OCI-LY3 (cell line): ENCODE data around the gene ERGIC1.

Source experiments
- H2AFZ ChIP-seq: fragments of 200-600, 300-600 bp; shearing (Covaris generic); 2 replicates; pipeline ENCODE4 v1.6.0; 2014; ENCODE audit warnings: antibody characterized with exemption, low read depth, low read length
- H3K27ac ChIP-seq: fragments of 200-600, 300-600 bp; sonication (generic); 2 replicates; pipeline ENCODE4 v1.5.1; 2014; ENCODE audit warnings: mild to moderate bottlenecking, low read length, moderate library complexity, mixed read lengths
- H3K27me3 ChIP-seq: fragments of 200-600, 300-600 bp; sonication (generic); 2 replicates; pipeline ENCODE4 v1.6.1; 2014; ENCODE audit warnings: low read depth, low read length, mixed read lengths
- H3K36me3 ChIP-seq: fragments of 200-600, 300-600 bp; sonication (generic); replicated peaks from 2 replicates; pipeline ENCODE3; 2014; ENCODE audit warnings: low read depth, low read length, mixed read lengths
- H3K4me1 ChIP-seq: fragments of 300-600, 200-600 bp; sonication (generic); 2 replicates; pipeline ENCODE4 v1.6.1; 2014; ENCODE audit warnings: low read length, mixed read lengths
- H3K4me2 ChIP-seq: fragments of 200-600, 300-600 bp; sonication (generic); 2 replicates; pipeline ENCODE4 v1.6.1; 2014; ENCODE audit warnings: low read length, mixed read lengths
- H3K4me3 ChIP-seq: fragments of 300-600, 200-600 bp; sonication (generic); 2 replicates; pipeline ENCODE4 v1.5.1; 2014; ENCODE audit warnings: antibody characterized with exemption, mild to moderate bottlenecking, low read length, moderate library complexity
- H3K79me2 ChIP-seq: fragments of 300-600, 200-600 bp; shearing (Covaris generic); 2 replicates; pipeline ENCODE4 v1.6.1; 2014; ENCODE audit warnings: mild to moderate bottlenecking, low read length, mixed read lengths
- H3K9ac ChIP-seq: fragments of 300-600, 200-600 bp; shearing (Covaris generic); 2 replicates; pipeline ENCODE4 v1.6.0; 2014; ENCODE audit warnings: mild to moderate bottlenecking, low read length, moderate library complexity
- H3K9me3 ChIP-seq: fragments of 200-600, 300-600 bp; shearing (Covaris generic); 2 replicates; pipeline ENCODE4 v1.6.1; 2014; ENCODE audit warnings: low read length, mixed read lengths; ENCODE audit not compliant: insufficient read depth
- H4K20me1 ChIP-seq: fragments of 200-600, 300-600 bp; sonication (generic); 2 replicates; pipeline ENCODE4 v1.6.1; 2016; ENCODE audit warnings: low read length, mixed read lengths; ENCODE audit not compliant: insufficient read depth
- CTCF ChIP-seq: fragments of 200-600, 300-600 bp; sonication (generic); IDR thresholded peaks from 2 replicates; pipeline ENCODE4 v1.5.1; 2014; ENCODE audit warnings: antibody characterized with exemption, low read length, low read depth
- EZH2phosphoT487 ChIP-seq: fragments of 200-600 bp; shearing (Covaris generic); IDR thresholded peaks from 2 replicates; pipeline ENCODE4 v1.6.1; 2018; ENCODE audit warnings: antibody characterized with exemption, mixed run types, low read depth

ERGIC1 gene

GRCh38 chr5:172886974-172887501 is 53.0 kb downstream of the ERGIC1 start:
- no peaks in the 10 kb centered on the region for H3K79me2 ChIP-seq
- H3K4me2 ChIP-seq = no peak overlapping the region
- peaks cover 2% of the 10 kb centered on the region for H3K4me1 ChIP-seq
- no peak overlapping the region for H3K27ac ChIP-seq
- H3K4me3 ChIP-seq = no peak overlapping the region
- H3K9me3 ChIP-seq = no peaks in the 10 kb centered on the region
- no peak for TF ChIP-seq EZH2phosphoT487
- TF ChIP-seq CTCF = no peak
- H4K20me1 ChIP-seq = no peaks in the 10 kb centered on the region; the same call in 1 of the 2 replicates
- H3K36me3 ChIP-seq = no peaks in the 10 kb centered on the region
- no peak overlapping the region for H3K9ac ChIP-seq
- H3K27me3 ChIP-seq = no peaks in the 10 kb centered on the region
- no peak overlapping the region for H2AFZ ChIP-seq

- Histone ChIP-seq H3K4me2 (no peak overlapping the region), H3K9me3 (no peaks in the 10 kb centered on the region), H2AFZ (no peak overlapping the region), H4K20me1 (no peaks in the 10 kb centered on the region; the same call in 1 of the 2 replicates), H3K4me3 (no peak overlapping the region), H3K36me3 (no peaks in the 10 kb centered on the region), H3K27ac (no peak overlapping the region), H3K9ac (no peak overlapping the region), H3K4me1 (no peaks in the 10 kb centered on the region), H3K79me2 (no peaks in the 10 kb centered on the region), H3K27me3 (no peaks in the 10 kb centered on the region)
- TF ChIP-seq CTCF = no peak
- TF ChIP-seq EZH2phosphoT487 = no peak
These were observed 53.6 kb downstream of the ERGIC1 start for GRCh38 chr5:172887692-172888091.

- Histone ChIP-seq H3K27ac (no peak overlapping the region), H3K4me3 (no peak overlapping the region), H3K36me3 (no peaks in the 10 kb centered on the region), H2AFZ (no peak overlapping the region), H3K9me3 (no peaks in the 10 kb centered on the region), H3K27me3 (no peaks in the 10 kb centered on the region), H4K20me1 (no peaks in the 10 kb centered on the region; the same call in 1 of the 2 replicates), H3K4me1 (no peaks in the 10 kb centered on the region), H3K4me2 (no peak overlapping the region), H3K79me2 (no peaks in the 10 kb centered on the region), H3K9ac (no peak overlapping the region)
- TF ChIP-seq CTCF (no peak), EZH2phosphoT487 (no peak)
These were observed 56.6 kb downstream of the ERGIC1 start for GRCh38 chr5:172890659-172891058.

GRCh38 chr5:172891716-172892421 is 57.8 kb downstream of the ERGIC1 start:
- Histone ChIP-seq H3K9me3 (no peaks in the 10 kb centered on the region), H4K20me1 (no peaks in the 10 kb centered on the region; the same call in 1 of the 2 replicates), H3K79me2 (no peaks in the 10 kb centered on the region), H2AFZ (no peak overlapping the region), H3K4me3 (no peak overlapping the region), H3K36me3 (no peaks in the 10 kb centered on the region), H3K9ac (no peak overlapping the region), H3K27me3 (no peaks in the 10 kb centered on the region), H3K4me1 (no peaks in the 10 kb centered on the region), H3K4me2 (no peak overlapping the region), H3K27ac (no peak overlapping the region)
- TF ChIP-seq CTCF (no peak), EZH2phosphoT487 (no peak)
